Caco-2 (cell line): ENCODE data around the gene TXNDC5. TPM values are rescaled to one million over a fixed set of nuclear protein-coding genes. Genes with fewer than 3 reads are reported as not detected.

Experiments
- BruUV-seq: library from RNA; stranded (reverse); fragments of 400-500 nt; replicated peaks from 2 replicates; lab custom pipeline; 2021; lab: Mats Ljungman, UMichigan
- CTCF ChIA-PET: fragments of 300-600 bp; sonication (Branson Sonifier 250); formaldehyde crosslinking; loops from one replicate; lab custom pipeline; 2022; ENCODE audit warnings: antibody characterized with exemption; lab: Charles Lee
- POLR2A ChIA-PET: fragments of 300-600 bp; sonication (Branson Sonifier 250); formaldehyde crosslinking; loops from one replicate; lab custom pipeline; 2022; ENCODE audit warnings: antibody characterized with exemption; lab: Charles Lee
- DNase-seq, 2 experiments: peaks; one replicate each; pipeline versions ENCODE4 v3.0.0 to v3.0.0-alpha.2; 2020 to 2022
- H3K27me3 ChIP-seq: replicated peaks from 2 replicates; pipeline ENCODE4 v1.6.0; 2011; ENCODE audit warnings: low read length; ENCODE audit not compliant: control insufficient read depth, insufficient read depth
- H3K36me3 ChIP-seq: 2 replicates; pipeline ENCODE4 v1.5.1; 2011; ENCODE audit warnings: low read length; ENCODE audit not compliant: control insufficient read depth, insufficient read depth
- H3K4me1 ChIP-seq: fragments of 250-450 bp; sonication (Bioruptor Pico); 2 replicates; pipeline ENCODE4 v1.5.1; 2020; ENCODE audit warnings: mild to moderate bottlenecking
- H3K4me3 ChIP-seq: 2 replicates; pipeline ENCODE4 v1.5.1; 2011; ENCODE audit warnings: low read depth, mild to moderate bottlenecking, control low read depth, low read length
- H3K9me3 ChIP-seq: fragments of 250-450 bp; sonication (Bioruptor Pico); 2 replicates; pipeline ENCODE4 v1.5.1; 2020; ENCODE audit warnings: mild to moderate bottlenecking, moderate library complexity
- H3K27ac Mint-ChIP-seq: one replicate; pipeline ENCODE4 v1.8.0; 2022; ENCODE audit warnings: mixed read lengths; ENCODE audit not compliant: unreplicated experiment
- H3K27me3 Mint-ChIP-seq: one replicate; pipeline ENCODE4 v1.8.0; 2022; ENCODE audit warnings: mixed read lengths; ENCODE audit not compliant: insufficient read depth, unreplicated experiment
- H3K36me3 Mint-ChIP-seq: one replicate; pipeline ENCODE4 v1.8.0; 2022; ENCODE audit warnings: mild to moderate bottlenecking, mixed read lengths; ENCODE audit not compliant: insufficient read depth, unreplicated experiment
- H3K4me1 Mint-ChIP-seq: one replicate; pipeline ENCODE4 v1.8.0; 2022; ENCODE audit warnings: low read depth, mixed read lengths; ENCODE audit not compliant: unreplicated experiment
- H3K4me3 Mint-ChIP-seq: one replicate; pipeline ENCODE4 v1.8.0; 2022; ENCODE audit warnings: mild to moderate bottlenecking, moderate library complexity, mixed read lengths; ENCODE audit not compliant: unreplicated experiment
- H3K9me3 Mint-ChIP-seq: one replicate; pipeline ENCODE4 v1.8.0; 2022; ENCODE audit warnings: mixed read lengths; ENCODE audit not compliant: unreplicated experiment
- intact Hi-C: fragments of 100-400 bp; cut with micrococcal nuclease; formaldehyde crosslinking; loops from one replicate; pipeline ENCODE4 v1.10.0; 2022; ENCODE audit not compliant: unreplicated experiment
- total RNA-seq: library from RNA; stranded (reverse); gene quantifications from 2 replicates; pipeline ENCODE4 v1.2.3, GENCODE V29; 2022
- TF ChIP-seq, protein P1 (sequence below), 2 experiments: fragments of 200-600 bp in 1 of 2; IDR thresholded peaks; 1 replicate in 1 of 2; 2 replicates in 1 of 2; pipeline versions ENCODE4 v1.5.1 to v1.8.0; 2011 to 2022; ENCODE audit warnings: antibody characterized with exemption in 1 of 2, control low read depth in 1 of 2, inconsistent platforms in 1 of 2, low read depth in 1 of 2, low read length in 1 of 2, mild to moderate bottlenecking in 1 of 2, moderate library complexity in 1 of 2; ENCODE audit not compliant: insufficient read depth in 1 of 2, severe bottlenecking in 1 of 2, unreplicated experiment in 1 of 2

TXNDC5 gene
- total RNA-seq, 1 experiment from 2014 or later, result 117 TPM

DNA sequence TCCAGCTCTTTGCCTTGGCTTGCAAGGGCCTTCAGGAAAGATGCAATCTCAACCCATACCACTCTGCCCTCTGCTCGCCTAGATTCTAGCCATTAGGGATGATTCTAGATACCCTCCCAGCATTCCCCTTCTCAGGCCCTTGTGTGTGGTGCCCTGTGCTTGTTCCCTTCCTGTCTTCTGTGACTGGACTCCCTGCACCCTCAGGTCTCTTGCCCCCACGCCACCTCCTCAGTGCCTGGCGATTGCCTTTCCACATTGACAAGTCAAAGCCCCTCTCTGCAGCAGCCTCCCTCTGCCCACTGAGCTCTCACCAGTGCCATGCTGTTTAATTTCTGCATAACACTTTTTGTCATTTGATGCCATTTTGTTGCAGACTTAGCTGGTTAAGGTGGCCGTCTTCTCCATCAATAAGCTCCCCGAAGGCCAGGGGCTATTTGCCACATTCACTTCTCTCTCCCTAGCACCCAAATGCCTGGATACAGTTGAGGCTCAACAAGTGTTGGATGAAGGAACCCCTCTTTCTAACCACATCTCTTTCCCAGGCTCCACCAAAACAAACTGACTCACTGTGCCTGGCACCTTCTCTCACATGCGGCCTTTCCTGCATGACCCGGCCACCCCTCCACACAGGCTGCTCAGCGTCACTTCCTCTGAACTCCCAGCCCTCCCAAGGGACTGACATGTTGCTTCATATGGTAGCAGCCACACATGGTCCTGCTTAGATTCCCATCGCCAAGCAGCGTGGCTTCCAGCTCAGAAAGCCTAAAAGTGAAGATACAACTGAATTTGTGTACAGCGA, 4.6 kb upstream of the TXNDC5 start:
- Histone ChIP-seq H3K36me3 (no peaks in the 10 kb centered on the region), H3K4me3 (no peak overlapping the region), H3K4me1 (no peaks in the 10 kb centered on the region; the same call in 1 of the 2 replicates), H3K27me3 (no peaks in the 10 kb centered on the region), H3K9me3 (no peaks in the 10 kb centered on the region)
- H3K4me1 Mint-ChIP-seq, result no peaks in the 10 kb centered on the region
- H3K27me3 Mint-ChIP-seq, result no peaks in the 10 kb centered on the region
- no peaks in the 10 kb centered on the region for H3K36me3 Mint-ChIP-seq
- intact Hi-C loops, result loop anchor here (5.0 to 10.0 kb wide), 2 partner anchors 77 to 190 kb away; partner anchors contain the start of gene BMP6
- no peak overlapping the region for H3K4me3 Mint-ChIP-seq
- TF ChIP-seq, protein P1, sequence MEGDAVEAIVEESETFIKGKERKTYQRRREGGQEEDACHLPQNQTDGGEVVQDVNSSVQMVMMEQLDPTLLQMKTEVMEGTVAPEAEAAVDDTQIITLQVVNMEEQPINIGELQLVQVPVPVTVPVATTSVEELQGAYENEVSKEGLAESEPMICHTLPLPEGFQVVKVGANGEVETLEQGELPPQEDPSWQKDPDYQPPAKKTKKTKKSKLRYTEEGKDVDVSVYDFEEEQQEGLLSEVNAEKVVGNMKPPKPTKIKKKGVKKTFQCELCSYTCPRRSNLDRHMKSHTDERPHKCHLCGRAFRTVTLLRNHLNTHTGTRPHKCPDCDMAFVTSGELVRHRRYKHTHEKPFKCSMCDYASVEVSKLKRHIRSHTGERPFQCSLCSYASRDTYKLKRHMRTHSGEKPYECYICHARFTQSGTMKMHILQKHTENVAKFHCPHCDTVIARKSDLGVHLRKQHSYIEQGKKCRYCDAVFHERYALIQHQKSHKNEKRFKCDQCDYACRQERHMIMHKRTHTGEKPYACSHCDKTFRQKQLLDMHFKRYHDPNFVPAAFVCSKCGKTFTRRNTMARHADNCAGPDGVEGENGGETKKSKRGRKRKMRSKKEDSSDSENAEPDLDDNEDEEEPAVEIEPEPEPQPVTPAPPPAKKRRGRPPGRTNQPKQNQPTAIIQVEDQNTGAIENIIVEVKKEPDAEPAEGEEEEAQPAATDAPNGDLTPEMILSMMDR (IDR thresholded peaks at IDR 0.05; ENCODE audit: insufficient read depth in 1 of 2, low read depth in 1 of 2, low read length in 1 of 2, severe bottlenecking in 1 of 2, unreplicated experiment in 1 of 2), result no peak
- POLR2A ChIA-PET, result no interaction called here
- no peak for DNase-seq
- BruUV-seq, result no TSS peak
- no peaks in the 10 kb centered on the region for H3K9me3 Mint-ChIP-seq
- CTCF ChIA-PET, result interaction anchor here (1.0 to 1.1 kb wide), 2 partner anchors 91 to 192 kb away, joined by 3 read pairs; no protein-coding TSS in a partner anchor
- H3K27ac Mint-ChIP-seq, result no peak overlapping the region

GRCh38 chr6:7914311-7914710, 3.7 kb upstream of the TXNDC5 start:
- H3K27me3 Mint-ChIP-seq, result no peaks in the 10 kb centered on the region
- H3K27me3 ChIP-seq, result no peaks in the 10 kb centered on the region
- ChIA-PET POLR2A (interaction anchor here (0.6 kb wide), 1 partner anchor 43 kb away, joined by 6 read pairs; no protein-coding TSS in a partner anchor), CTCF (interaction anchor here (1.0 to 1.1 kb wide), 2 partner anchors 92 to 191 kb away, joined by 3 read pairs; no protein-coding TSS in a partner anchor)
- H3K4me1 ChIP-seq, result no peaks in the 10 kb centered on the region; the same call in 1 of the 2 replicates
- no peaks in the 10 kb centered on the region for H3K4me1 Mint-ChIP-seq
- no TSS peak for BruUV-seq
- no peak overlapping the region for H3K27ac Mint-ChIP-seq
- no peaks in the 10 kb centered on the region for H3K36me3 Mint-ChIP-seq
- H3K4me3 Mint-ChIP-seq, result no peak overlapping the region
- DNase-seq, result no peak
- intact Hi-C loops, result loop anchor here (5.0 to 10.0 kb wide), 2 partner anchors 78 to 190 kb away; partner anchors contain the start of gene BMP6
- no peaks in the 10 kb centered on the region for H3K9me3 ChIP-seq
- H3K4me3 ChIP-seq, result no peak overlapping the region
- TF ChIP-seq, protein P1 (IDR thresholded peaks at IDR 0.05; ENCODE audit: insufficient read depth in 1 of 2, low read depth in 1 of 2, low read length in 1 of 2, severe bottlenecking in 1 of 2, unreplicated experiment in 1 of 2), result no peak
- no peaks in the 10 kb centered on the region for H3K9me3 Mint-ChIP-seq
- H3K36me3 ChIP-seq, result no peaks in the 10 kb centered on the region

- intact Hi-C loops, result loop anchor here (5.0 to 10.0 kb wide), 2 partner anchors 79 to 188 kb away; partner anchors contain the start of gene BMP6
- Mint-ChIP-seq H3K36me3 (no peaks in the 10 kb centered on the region), H3K4me3 (no peak overlapping the region), H3K27me3 (no peaks in the 10 kb centered on the region), H3K27ac (no peak overlapping the region), H3K9me3 (no peaks in the 10 kb centered on the region), H3K4me1 (no peaks in the 10 kb centered on the region)
- no TSS peak for BruUV-seq
- Histone ChIP-seq H3K27me3 (no peaks in the 10 kb centered on the region), H3K9me3 (no peaks in the 10 kb centered on the region), H3K4me3 (no peak overlapping the region), H3K4me1 (peaks cover 5% of the 10 kb centered on the region; the same call in 1 of the 2 replicates), H3K36me3 (no peaks in the 10 kb centered on the region)
- DNase-seq, result no peak
- CTCF ChIA-PET, result no interaction called here
- POLR2A ChIA-PET, result no interaction called here
- TF ChIP-seq, protein P1 (IDR thresholded peaks at IDR 0.05; ENCODE audit: insufficient read depth in 1 of 2, low read depth in 1 of 2, low read length in 1 of 2, severe bottlenecking in 1 of 2, unreplicated experiment in 1 of 2), result no peak
Measured at GRCh38 chr6:7912736-7913517, 2.3 kb upstream of the TXNDC5 start.
